H1 (cell line): Measurements from ENCODE around the gene ATXN2. TPM values are rescaled to one million over a fixed set of nuclear protein-coding genes. Genes with fewer than 3 reads are reported as not detected.

Source experiments
- CTCF ChIA-PET: fragments of 300-600 bp; sonication (Branson Sonifier 250); formaldehyde crosslinking; loops from one replicate; lab custom pipeline; 2021; ENCODE audit not compliant: partially characterized antibody; lab: Charles Lee
- POLR2A ChIA-PET: fragments of 300-600 bp; sonication (Branson Sonifier 250); formaldehyde crosslinking; loops from one replicate; lab custom pipeline; 2021; ENCODE audit warnings: inconsistent platforms; ENCODE audit not compliant: partially characterized antibody; lab: Charles Lee
- DNase-seq, 2 experiments: peaks; one replicate each; pipeline versions ENCODE4 v3.0.0 to v3.0.0-alpha.2; 2010 to 2022; ENCODE audit warnings: low spot score in 2 of 2, low read depth in 1 of 2, mixed read lengths in 1 of 2
- FAIRE-seq: peaks from 2 replicates; lab custom pipeline; 2011; peaks lifted over from hg19 to GRCh38; lab: Jason Lieb, UNC
- H2AFZ ChIP-seq: 2 replicates; pipeline ENCODE4 v1.8.1; 2012; ENCODE audit warnings: low read length, inconsistent platforms
- H2AK5ac ChIP-seq: 2 replicates; pipeline ENCODE4 v1.6.1; 2013; ENCODE audit warnings: low read depth, low read length
- H2BK120ac ChIP-seq: replicated peaks from 2 replicates; pipeline ENCODE3; 2013; ENCODE audit warnings: low read depth, low read length, inconsistent platforms
- H2BK12ac ChIP-seq: 2 replicates; pipeline ENCODE4 v1.6.1; 2013; ENCODE audit warnings: low read depth, low read length
- H2BK15ac ChIP-seq: 2 replicates; pipeline ENCODE4 v1.6.1; 2013; ENCODE audit warnings: low read length
- H2BK20ac ChIP-seq: 2 replicates; pipeline ENCODE4 v1.6.1; 2013; ENCODE audit warnings: low read length
- H2BK5ac ChIP-seq: 2 replicates; pipeline ENCODE4 v1.6.1; 2013; ENCODE audit warnings: low read depth, low read length
- H3K14ac ChIP-seq: 2 replicates; pipeline ENCODE4 v1.6.1; 2013; ENCODE audit warnings: inconsistent platforms; ENCODE audit not compliant: insufficient read length
- H3K18ac ChIP-seq: 2 replicates; pipeline ENCODE4 v1.6.1; 2013; ENCODE audit warnings: low read length; ENCODE audit errors: extremely low read depth
- H3K23ac ChIP-seq: 2 replicates; pipeline ENCODE4 v1.6.1; 2013; ENCODE audit warnings: inconsistent platforms; ENCODE audit not compliant: insufficient read length
- H3K23me2 ChIP-seq: 2 replicates; pipeline ENCODE4 v1.6.1; 2013; ENCODE audit warnings: low read depth, low read length
- H3K27ac ChIP-seq: 2 replicates; pipeline ENCODE4 v1.6.1; 2011; ENCODE audit warnings: low read depth, low read length, inconsistent platforms
- H3K27me3 ChIP-seq, 4 experiments: replicated peaks in 1 of 4; 1 replicate in 1 of 4; 2 replicates in 3 of 4; pipeline versions ENCODE4 v1.6.1 to v1.8.1; 2011 to 2013; ENCODE audit warnings: low read length in 3 of 4, mild to moderate bottlenecking in 3 of 4, inconsistent platforms in 2 of 4, mixed read lengths in 2 of 4, moderate library complexity in 1 of 4; ENCODE audit not compliant: control insufficient read depth in 3 of 4, insufficient read depth in 3 of 4; ENCODE audit errors: extremely low read depth in 1 of 4
- H3K36me3 ChIP-seq, 4 experiments: 2 replicates each; pipeline versions ENCODE4 v1.6.1 to v1.8.1; 2011 to 2013; ENCODE audit warnings: mild to moderate bottlenecking in 4 of 4, low read length in 3 of 4, moderate library complexity in 2 of 4, control low read depth in 1 of 4, inconsistent platforms in 1 of 4; ENCODE audit not compliant: insufficient read depth in 4 of 4, control insufficient read depth in 2 of 4
- H3K4ac ChIP-seq: replicated peaks from 2 replicates; pipeline ENCODE3; 2013; ENCODE audit warnings: low read length, low read depth, mixed read lengths, inconsistent platforms; ENCODE audit not compliant: insufficient read length
- H3K4me1 ChIP-seq, 4 experiments: replicated peaks in 1 of 4; 1 replicate in 1 of 4; 2 replicates in 3 of 4; pipeline versions ENCODE4 v1.6.1 to v1.8.1; 2011 to 2013; ENCODE audit warnings: low read length in 3 of 4, inconsistent platforms in 2 of 4, mixed read lengths in 1 of 4; ENCODE audit not compliant: insufficient read depth in 4 of 4, control insufficient read depth in 3 of 4
- H3K4me2 ChIP-seq, 2 experiments: 2 replicates each; pipeline versions ENCODE4 v1.6.1 to v1.8.1; 2011 to 2013; ENCODE audit warnings: low read depth in 2 of 2, low read length in 2 of 2, control low read depth in 1 of 2, inconsistent platforms in 1 of 2, mild to moderate bottlenecking in 1 of 2; ENCODE audit not compliant: insufficient read depth in 1 of 2
- H3K4me3 ChIP-seq, 4 experiments: fragments of 200-600, 300-600 bp in 1 of 4; sonication (generic), shearing (Covaris generic), sonication (Bioruptor Twin) in 1 of 4; 2 replicates each; pipeline versions ENCODE4 v1.5.1 to v1.8.1; 2011 to 2016; ENCODE audit warnings: low read length in 4 of 4, low read depth in 3 of 4, control low read depth in 2 of 4, inconsistent platforms in 2 of 4, mild to moderate bottlenecking in 2 of 4, mixed read lengths in 1 of 4, moderate library complexity in 1 of 4; ENCODE audit not compliant: insufficient read depth in 2 of 4; ENCODE audit errors: extremely low read depth in 1 of 4
- H3K56ac ChIP-seq: replicated peaks from 2 replicates; pipeline ENCODE3; 2013; ENCODE audit warnings: low read depth, mild to moderate bottlenecking, mixed read lengths, low read length, inconsistent platforms; ENCODE audit not compliant: insufficient read length
- H3K79me1 ChIP-seq: 2 replicates; pipeline ENCODE4 v1.6.1; 2013; ENCODE audit warnings: low read depth, low read length, control low read depth
- H3K79me2 ChIP-seq, 2 experiments: 2 replicates each; pipeline versions ENCODE4 v1.6.1 to v1.8.1; 2012 to 2013; ENCODE audit warnings: low read length in 2 of 2, mild to moderate bottlenecking in 2 of 2, inconsistent platforms in 1 of 2; ENCODE audit not compliant: insufficient read depth in 2 of 2, control insufficient read depth in 1 of 2
- H3K9ac ChIP-seq, 4 experiments: replicated peaks in 1 of 4; 1 replicate in 1 of 4; 2 replicates in 3 of 4; pipeline versions ENCODE4 v1.6.1 to v1.8.1; 2011 to 2013; ENCODE audit warnings: low read depth in 3 of 4, low read length in 3 of 4, control low read depth in 2 of 4, mild to moderate bottlenecking in 2 of 4, moderate library complexity in 2 of 4, inconsistent platforms in 1 of 4; ENCODE audit errors: extremely low read depth in 1 of 4
- H3K9me3 ChIP-seq, 2 experiments: 2 replicates each; pipeline versions ENCODE4 v1.6.1 to v1.8.1; 2012 to 2013; ENCODE audit warnings: mild to moderate bottlenecking in 2 of 2, moderate library complexity in 2 of 2, control low read depth in 1 of 2, inconsistent platforms in 1 of 2, low read depth in 1 of 2, low read length in 1 of 2, mixed read lengths in 1 of 2; ENCODE audit not compliant: insufficient read depth in 2 of 2
- H4K20me1 ChIP-seq, 2 experiments: replicated peaks in 1 of 2; 2 replicates each; pipeline versions ENCODE3 to v1.8.1; 2011 to 2013; ENCODE audit warnings: inconsistent platforms in 2 of 2, low read length in 2 of 2, mild to moderate bottlenecking in 1 of 2; ENCODE audit not compliant: insufficient read depth in 2 of 2, control insufficient read depth in 1 of 2
- H4K5ac ChIP-seq: 2 replicates; pipeline ENCODE4 v1.6.1; 2013; ENCODE audit warnings: low read length, low read depth, mixed read lengths, inconsistent platforms; ENCODE audit not compliant: insufficient read length
- H4K8ac ChIP-seq: 2 replicates; pipeline ENCODE4 v1.8.0; 2013; ENCODE audit warnings: mild to moderate bottlenecking, moderate library complexity, low read length, inconsistent platforms; ENCODE audit not compliant: insufficient read depth; ENCODE audit errors: extremely low read depth
- H4K91ac ChIP-seq: replicated peaks from 2 replicates; pipeline ENCODE3; 2013; ENCODE audit warnings: low read length, mixed read lengths, inconsistent platforms; ENCODE audit not compliant: insufficient read length
- TBP ChIP-seq: IDR thresholded peaks from 2 replicates; pipeline ENCODE4 v1.6.1; 2011; ENCODE audit warnings: low read depth, low read length, improper control_type of control experiment
- WGBS, 2 experiments: shearing (Covaris generic) in 1 of 2; methylation state at CpG; one replicate each; pipeline versions ENCODE4 v1.1.6 to v1.1.7; 2013 to 2015; ENCODE audit warnings: low lambda C conversion rate in 2 of 2, mixed read lengths in 2 of 2, inconsistent platforms in 1 of 2, low coverage in 1 of 2, missing lambda C conversion rate in 1 of 2; ENCODE audit not compliant: insufficient replicate concordance in 2 of 2, insufficient coverage in 1 of 2, insufficient read length in 1 of 2; ENCODE audit errors: extremely low coverage in 1 of 2, missing lambda C conversion rate in 1 of 2; 5-methylcytosine and 5-hydroxymethylcytosine counted together
- polyA plus RNA-seq, 7 experiments: library from polyadenylated mRNA; depleted of rRNA in 3 of 7; stranded (reverse) in 5 of 7; unstranded in 2 of 7; fragments of >200 nt in 5 of 7; fragments of 200-250 nt in 2 of 7; gene quantifications; 1 replicate in 5 of 7; 2 replicates in 1 of 7; 4 replicates in 1 of 7; pipeline versions ENCODE4 v1.2.1 to v1.2.3, GENCODE V29; 2011 to 2013; ENCODE audit warnings: missing spikeins in 2 of 7, mixed read lengths in 2 of 7
- total RNA-seq: library from RNA; stranded (reverse); fragmentation: NEBNext Ultra II Directional; extraction: Animal tissue kit (Norgen Biotek cat#: 25700); gene quantifications from 2 replicates; pipeline ENCODE4 v1.2.1, GENCODE V29; 2021

The ATXN2 gene
- total and polyA plus RNA-seq, 2 of the 8 experiments (the other 6 are each of a cell fraction or from before 2014, with no cell fraction given): 46.6 to 80.7 TPM

GRCh38 chr12:111628505-111629260 lies 29.6 kb upstream of the ATXN2 start:
- H2AK5ac ChIP-seq: no peak overlapping the region
- H2AFZ ChIP-seq: no peak overlapping the region
- H3K18ac ChIP-seq: no peak overlapping the region
- 97% methylated on average over 6 of the region's 7 CpGs; no CpG with 5 or more reads in 1 of the 2 experiments for WGBS, 2 experiments
- no peak overlapping the region for H2BK5ac ChIP-seq
- H3K27me3 ChIP-seq: no peaks in the 10 kb centered on the region
- H4K20me1 ChIP-seq: no peaks in the 10 kb centered on the region
- H3K4ac ChIP-seq: no peak overlapping the region
- no peak overlapping the region for H3K23ac ChIP-seq
- H3K56ac ChIP-seq: no peak overlapping the region
- no peak overlapping the region for H3K9ac ChIP-seq
- no peaks in the 10 kb centered on the region for H3K23me2 ChIP-seq
- no peak overlapping the region for H3K4me3 ChIP-seq
- no peak overlapping the region for H3K4me2 ChIP-seq
- ChIA-PET CTCF (interaction anchor here (2.0 kb wide), 1 partner anchor 21 kb away, joined by 4 read pairs; no protein-coding TSS in a partner anchor), POLR2A (interaction anchor here (1.1 to 1.6 kb wide), 2 partner anchors 8 to 10 kb away, joined by 4 read pairs; no protein-coding TSS in a partner anchor)
- H2BK15ac ChIP-seq: no peak overlapping the region
- no peak overlapping the region for H2BK20ac ChIP-seq
- H3K4me1 ChIP-seq: no peaks in the 10 kb centered on the region
- H4K91ac ChIP-seq: no peak overlapping the region
- H3K9me3 ChIP-seq: no peaks in the 10 kb centered on the region
- H2BK120ac ChIP-seq: no peak overlapping the region
- H3K79me2 ChIP-seq: no peaks in the 10 kb centered on the region
- no peak overlapping the region for H3K14ac ChIP-seq
- H3K36me3 ChIP-seq: no peaks in the 10 kb centered on the region
- H3K27ac ChIP-seq: no peak overlapping the region
- no peaks in the 10 kb centered on the region for H3K79me1 ChIP-seq
- TF ChIP-seq TBP: no peak
- no peak overlapping the region for H4K8ac ChIP-seq
- DNase-seq: no peak
- H2BK12ac ChIP-seq: no peak overlapping the region
- H4K5ac ChIP-seq: no peak overlapping the region
- no peak for FAIRE-seq
